GM12875 (cell line): ENCODE data around the gene A2M.

Source experiments
- H3K4me3 ChIP-seq: one replicate; pipeline ENCODE4 v1.5.1; 2011; ENCODE audit warnings: low read depth, low read length, control low read depth
- TF ChIP-seq, protein P1 (sequence below): IDR thresholded peaks from 2 replicates; pipeline ENCODE4 v1.5.1; 2011; ENCODE audit warnings: low read depth, mild to moderate bottlenecking, control low read depth, inconsistent platforms, low read length, moderate library complexity, borderline replicate concordance; ENCODE audit not compliant: insufficient read depth

Gene A2M

GRCh38 chr12:9130244-9130643 is 14.5 kb upstream of the A2M start:
- TF ChIP-seq, protein P1, sequence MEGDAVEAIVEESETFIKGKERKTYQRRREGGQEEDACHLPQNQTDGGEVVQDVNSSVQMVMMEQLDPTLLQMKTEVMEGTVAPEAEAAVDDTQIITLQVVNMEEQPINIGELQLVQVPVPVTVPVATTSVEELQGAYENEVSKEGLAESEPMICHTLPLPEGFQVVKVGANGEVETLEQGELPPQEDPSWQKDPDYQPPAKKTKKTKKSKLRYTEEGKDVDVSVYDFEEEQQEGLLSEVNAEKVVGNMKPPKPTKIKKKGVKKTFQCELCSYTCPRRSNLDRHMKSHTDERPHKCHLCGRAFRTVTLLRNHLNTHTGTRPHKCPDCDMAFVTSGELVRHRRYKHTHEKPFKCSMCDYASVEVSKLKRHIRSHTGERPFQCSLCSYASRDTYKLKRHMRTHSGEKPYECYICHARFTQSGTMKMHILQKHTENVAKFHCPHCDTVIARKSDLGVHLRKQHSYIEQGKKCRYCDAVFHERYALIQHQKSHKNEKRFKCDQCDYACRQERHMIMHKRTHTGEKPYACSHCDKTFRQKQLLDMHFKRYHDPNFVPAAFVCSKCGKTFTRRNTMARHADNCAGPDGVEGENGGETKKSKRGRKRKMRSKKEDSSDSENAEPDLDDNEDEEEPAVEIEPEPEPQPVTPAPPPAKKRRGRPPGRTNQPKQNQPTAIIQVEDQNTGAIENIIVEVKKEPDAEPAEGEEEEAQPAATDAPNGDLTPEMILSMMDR: no peak
- H3K4me3 ChIP-seq: no peak overlapping the region

DNA sequence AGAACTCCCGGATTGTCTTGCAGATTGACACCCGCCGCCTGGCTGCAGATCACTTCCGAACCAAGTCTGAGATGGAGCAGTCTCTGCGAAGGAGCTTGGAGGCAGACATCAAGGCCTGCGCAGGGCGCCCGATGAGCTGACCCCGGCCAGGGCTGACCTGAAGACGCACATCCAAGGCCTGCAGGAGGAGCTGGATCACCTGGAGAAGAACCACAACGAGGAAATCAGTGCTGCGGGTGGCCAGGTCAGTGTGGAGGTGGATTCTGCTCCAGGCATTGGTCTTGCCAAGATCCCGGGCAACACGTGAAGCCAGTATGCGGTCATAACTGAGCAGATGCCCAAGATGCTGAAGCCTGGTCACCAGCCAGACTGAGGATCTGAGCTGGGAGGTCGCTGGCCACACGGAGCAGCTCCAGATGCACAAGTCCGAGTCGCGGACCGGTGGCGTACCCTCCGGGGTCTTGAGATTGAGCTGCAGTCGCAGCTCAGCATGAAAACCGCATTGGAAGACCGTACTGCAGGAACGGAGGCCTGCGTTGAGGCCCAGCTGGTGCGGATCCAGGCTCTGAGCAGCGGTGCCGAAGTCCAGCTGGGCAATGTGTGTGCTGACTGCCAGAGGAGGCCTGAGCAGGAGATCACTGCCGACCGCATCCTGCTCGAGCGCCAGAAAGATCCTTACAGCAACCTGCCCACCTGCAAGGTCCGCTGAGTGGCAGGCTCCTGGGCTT is 12.4 kb upstream of the A2M start:
- H3K4me3 ChIP-seq: no peak overlapping the region
- TF ChIP-seq, protein P1: no peak

- no peak overlapping the region for H3K4me3 ChIP-seq
- TF ChIP-seq, protein P1: no peak
Observed at GRCh38 chr12:9127484-9127883, 11.8 kb upstream of the A2M start.

- H3K4me3 ChIP-seq: no peak overlapping the region
- TF ChIP-seq, protein P1: no peak
Observed at GRCh38 chr12:9124383-9125031, 8.8 kb upstream of the A2M start.

- TF ChIP-seq, protein P1: no peak
- H3K4me3 ChIP-seq: no peak overlapping the region
Observed at GRCh38 chr12:9123781-9124382, 8.2 kb upstream of the A2M start.

GRCh38 chr12:9122091-9122609 is 6.4 kb upstream of the A2M start:
- no peak overlapping the region for H3K4me3 ChIP-seq
- TF ChIP-seq, protein P1: no peak
